GM21381 (cell line): ENCODE results near the gene BUB1.
A peak's percentile ranks its signal among the peaks of the same experiment; 100 is the strongest.
"Not testable (repeated sequence)": the region's sequence is repeated elsewhere in the genome, so short reads cannot be mapped to it uniquely, and the experiment has no call there.

Experiments used
- ATAC-seq: cut with Tn5 transposase; IDR thresholded peaks from one replicate; pipeline ENCODE4 v1.9.1; 2021; ENCODE audit warnings: mild to moderate bottlenecking, moderate library complexity; ENCODE audit not compliant: unreplicated experiment

The BUB1 gene

DNA sequence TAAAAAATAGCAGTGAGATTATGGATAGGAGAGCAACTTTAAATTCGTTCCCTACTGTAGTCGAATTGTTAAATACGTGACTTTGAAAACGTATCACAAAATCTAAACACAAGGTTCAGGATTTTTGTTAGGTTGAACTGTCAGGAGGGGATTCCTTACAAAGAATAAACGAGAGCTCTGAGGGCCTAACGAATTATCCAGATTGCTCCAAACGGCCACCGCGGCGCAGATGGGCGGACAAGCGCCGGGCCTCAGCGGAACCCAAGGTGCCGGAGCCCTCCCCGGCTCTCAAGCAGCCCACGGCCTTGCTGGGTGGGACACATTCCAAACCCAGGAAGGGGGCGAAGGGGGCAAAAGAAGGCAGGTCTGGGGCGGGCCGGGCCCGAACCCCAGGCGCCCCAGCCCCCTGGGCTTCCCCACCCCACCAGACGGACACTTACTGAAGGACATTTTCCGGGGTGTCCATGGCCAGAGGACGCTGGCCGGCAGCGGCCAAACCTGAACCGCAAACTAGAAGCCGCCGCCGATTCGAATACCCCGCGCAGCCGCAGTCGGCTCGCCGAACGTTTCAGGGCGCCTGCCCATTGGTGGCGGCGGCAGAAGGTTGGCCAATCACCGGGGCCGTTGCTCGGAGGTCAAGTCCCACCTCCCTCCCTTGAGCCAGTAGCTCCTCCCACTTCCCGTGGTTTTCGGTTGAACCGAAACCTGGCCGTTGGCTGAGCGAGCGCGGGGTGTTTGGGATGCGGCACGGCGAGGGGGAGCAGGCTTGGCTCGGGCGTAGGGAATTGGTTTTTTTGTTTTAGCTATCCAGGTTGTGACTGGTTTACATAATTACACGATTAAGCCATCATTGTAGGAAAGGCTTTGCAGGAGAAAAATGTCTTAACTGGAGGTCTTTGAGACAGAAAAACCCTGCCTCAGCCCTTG lies at the start of gene BUB1:
Gene BUB1, minus strand, starts transcription at position 534 of the 927 bp plus-strand sequence. Its CDS starts 68 bp downstream, at position 466.
- ATAC-seq = peak; percentile 55

DNA sequence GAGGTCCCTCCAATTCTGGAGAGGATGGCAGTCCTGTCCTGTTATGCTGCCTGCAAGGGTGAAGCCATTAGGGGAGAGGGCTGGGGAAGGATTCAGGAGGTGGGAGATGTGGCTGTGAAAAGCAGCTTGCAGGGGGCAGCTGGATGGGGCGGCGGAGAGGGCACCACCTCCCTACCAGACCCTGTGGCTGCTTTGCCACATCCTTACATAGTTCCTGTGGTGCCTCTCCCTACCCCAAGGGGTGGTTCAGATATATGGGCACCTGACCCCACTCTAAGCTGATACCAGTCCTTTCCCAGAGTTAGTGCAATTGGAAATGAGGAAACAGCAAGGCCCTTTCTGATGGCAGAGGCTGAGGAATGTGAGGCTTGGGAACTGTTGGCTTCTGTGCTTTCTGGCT lies 48.4 kb upstream of the BUB1 start:
- no peak for ATAC-seq

DNA sequence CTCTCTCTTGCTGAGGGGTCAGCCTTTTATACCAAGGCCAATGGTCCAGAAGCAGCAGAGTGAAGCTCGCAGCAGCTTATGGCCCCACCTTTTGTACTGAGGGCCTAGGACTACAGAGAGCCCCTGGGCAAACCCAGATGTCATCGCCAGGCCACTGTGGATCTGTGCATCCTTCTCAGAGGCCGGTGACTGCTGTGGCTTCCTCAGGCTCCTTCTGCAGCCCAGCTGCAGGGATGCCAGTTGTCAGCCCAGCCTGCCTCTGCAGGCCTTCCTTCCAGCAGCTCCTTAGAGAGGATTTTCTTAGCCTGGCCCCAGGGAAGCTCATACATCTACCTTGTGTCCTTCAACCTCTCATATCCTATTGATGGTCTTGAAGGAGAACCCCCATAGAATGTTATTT lies 48.0 kb upstream of the BUB1 start:
- no peak for ATAC-seq

DNA sequence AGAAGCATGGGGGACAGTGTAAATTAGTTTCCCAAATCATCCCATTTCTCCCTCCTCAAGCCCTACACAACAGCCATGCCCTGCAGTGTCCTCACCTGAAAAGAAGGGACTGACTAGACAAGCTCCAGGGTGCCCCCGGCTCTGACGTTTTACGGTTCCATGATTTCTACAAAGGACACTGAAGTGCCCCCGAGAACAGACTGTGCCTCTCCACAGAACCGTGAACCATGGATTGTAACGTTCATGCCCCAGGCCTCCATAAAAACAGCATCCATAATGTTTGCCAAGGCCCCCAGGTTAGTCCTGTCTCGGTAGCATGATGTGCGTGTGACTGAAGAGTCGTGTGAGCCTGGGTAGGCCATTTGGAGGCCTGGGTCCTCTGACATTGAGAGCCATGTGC lies 47.5 kb upstream of the BUB1 start:
- no peak for ATAC-seq

DNA sequence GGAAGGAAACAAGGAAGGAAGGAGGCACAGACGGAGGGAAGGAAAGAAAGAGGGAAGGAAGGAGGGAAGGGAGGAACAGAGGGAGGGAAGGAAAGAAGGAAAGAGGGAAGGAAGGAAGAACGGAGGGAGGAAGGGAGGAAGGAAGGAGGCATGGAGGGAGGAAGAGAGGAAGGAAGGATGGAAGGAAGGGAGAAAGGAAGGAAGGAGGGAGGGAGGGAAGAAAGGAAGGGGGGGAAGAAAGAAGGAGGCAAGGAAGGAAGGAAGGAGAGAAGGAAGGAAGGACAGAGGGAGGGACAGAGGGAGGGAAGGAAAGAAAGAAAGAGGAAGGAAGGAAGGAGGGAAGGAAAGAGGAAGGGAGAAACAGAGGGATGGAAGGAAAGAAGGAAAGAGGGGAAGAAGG lies 47.0 kb upstream of the BUB1 start:
- no peak for ATAC-seq

DNA sequence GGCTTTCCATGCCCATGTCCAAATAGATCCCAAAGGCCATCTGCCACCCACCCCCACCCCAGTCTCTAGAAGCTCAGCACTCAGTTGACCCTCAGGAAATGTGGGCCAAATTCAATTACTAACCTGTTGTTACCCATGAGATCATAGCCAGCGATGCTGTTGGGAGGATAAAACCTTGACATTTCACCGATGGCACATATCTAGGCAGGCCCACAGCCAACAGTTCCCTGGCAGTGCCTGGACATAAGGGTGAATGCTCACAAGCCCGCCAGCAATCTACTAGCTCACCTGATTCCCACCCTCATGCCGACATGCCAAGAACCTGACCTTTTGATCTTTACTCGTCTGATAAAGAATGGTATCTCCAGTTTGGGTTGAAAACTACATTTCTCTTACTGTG lies 42.7 kb upstream of the BUB1 start:
- ATAC-seq = no peak

DNA sequence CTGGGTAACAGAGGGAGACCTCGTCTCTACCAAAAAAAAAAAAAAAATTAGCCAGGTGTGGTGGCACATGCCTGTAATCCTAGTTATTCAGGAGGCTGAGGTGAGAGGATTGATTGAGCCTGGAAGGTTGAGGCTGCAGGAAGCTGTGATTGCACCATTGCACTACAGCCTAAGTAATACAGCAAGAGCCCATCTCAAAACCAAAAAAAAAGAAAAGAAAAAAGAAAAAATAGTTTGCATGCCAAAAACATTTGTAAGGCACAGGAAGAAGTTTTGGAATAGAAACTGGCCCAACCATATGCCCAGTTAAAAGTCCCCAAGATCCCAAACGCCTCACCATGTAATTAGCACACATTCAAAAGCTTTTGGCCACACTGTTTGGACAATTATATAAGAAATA lies 41.1 kb upstream of the BUB1 start:
- no peak for ATAC-seq

DNA sequence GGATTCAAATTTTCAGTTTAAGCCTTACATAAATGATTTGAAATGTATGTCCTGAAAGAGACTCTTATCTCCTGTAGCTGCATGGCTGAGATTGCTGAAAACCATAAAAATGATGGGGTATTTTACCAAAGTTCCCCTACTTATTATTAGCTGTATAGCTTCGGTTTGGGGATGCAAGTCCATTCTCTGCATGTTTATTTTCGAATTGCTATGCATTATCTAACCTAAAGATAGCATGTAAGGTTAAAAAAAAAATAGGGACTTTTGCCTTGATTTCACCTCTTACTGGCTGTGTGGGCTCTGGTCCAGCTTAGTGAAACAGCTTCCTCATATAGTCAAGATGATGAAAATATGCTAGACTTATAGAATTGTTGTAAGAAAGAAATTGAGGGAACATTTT lies 40.5 kb upstream of the BUB1 start:
- ATAC-seq = no peak

DNA sequence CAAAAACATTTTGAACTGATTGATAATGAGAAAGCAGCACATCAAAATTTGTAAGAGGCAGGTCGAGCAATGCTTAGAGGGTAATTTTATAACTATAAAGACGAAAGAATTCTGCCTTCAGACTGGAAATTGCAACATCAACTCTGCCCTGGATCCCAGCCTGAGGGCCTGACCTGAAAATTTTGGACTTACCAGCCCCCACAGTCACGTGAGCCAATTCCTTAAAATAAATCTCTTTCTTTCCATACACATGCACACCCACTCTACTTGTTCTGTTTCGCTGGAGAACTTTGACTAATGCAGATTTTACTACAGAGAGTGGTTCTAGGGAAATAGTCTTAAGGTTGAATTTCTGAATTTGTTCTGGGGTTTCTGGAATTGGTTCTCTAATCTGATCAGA lies 39.9 kb upstream of the BUB1 start:
- no peak for ATAC-seq

DNA sequence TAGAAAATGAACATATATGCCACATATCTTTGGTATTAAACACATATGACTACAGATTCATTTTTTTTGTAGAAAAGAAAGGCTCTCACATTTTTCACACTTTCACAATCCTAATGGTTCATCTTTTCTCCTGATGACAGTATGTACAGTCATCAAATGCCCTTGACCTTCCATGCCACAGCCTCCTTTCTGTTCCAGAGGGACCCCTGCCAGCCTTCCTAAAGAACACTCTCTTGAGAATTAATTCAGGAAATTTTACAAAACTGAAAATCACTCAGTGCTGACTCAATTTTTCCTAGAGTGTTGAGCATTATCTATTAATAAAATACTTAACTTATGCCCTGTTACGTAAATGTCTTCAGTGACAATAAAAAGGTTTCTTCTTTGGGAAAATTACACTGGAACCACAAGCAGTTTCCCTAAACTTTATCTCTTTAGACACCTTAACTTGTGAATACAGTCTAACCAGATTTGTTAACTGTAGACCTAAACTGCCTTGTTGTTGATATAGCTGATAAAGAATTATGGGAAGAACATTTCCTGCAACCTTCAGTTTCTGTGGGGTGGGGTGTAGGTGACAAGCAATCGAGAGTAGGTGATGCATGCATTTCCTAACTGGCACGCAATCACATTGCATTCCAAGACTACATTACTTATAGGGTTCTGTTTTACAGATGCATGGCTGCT lies 39.2 kb upstream of the BUB1 start:
- no peak for ATAC-seq

DNA sequence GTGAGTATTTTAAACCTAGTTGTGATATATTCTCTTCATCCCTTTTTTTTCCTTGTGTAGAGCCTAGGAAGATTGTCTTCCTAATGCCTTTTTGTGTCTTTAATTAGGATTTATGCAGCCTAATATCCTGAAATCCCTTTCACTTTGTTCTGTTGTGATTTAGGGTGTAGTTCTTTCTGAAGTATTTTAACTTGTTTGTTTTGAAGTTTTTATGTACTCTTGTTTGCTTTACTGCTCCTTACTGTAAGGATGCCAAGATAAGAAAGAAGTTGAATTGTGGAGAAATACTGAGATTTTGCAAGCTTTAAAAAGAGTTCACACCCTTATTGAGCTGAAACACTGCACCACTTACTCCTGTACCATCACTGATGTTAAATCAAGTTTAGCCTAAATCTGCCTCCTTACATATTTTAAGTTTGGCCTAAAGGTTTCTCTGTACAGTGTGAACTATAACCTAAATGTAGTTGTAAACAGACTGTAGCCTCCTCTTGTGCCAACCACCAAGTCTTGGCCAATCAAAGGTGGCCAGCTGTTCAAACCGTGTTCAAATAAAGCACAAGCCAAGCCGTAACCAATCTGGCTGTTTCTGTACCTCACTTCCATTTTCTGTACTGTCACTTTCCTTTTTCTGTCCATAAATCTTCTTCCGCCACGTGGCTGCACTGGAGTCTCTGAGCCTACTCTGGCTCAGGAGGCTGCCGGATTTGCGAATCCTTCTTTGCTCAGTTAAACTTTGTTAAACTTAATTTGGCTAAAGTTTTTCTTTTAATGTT lies 36.8 kb upstream of the BUB1 start:
- ATAC-seq = no peak

DNA sequence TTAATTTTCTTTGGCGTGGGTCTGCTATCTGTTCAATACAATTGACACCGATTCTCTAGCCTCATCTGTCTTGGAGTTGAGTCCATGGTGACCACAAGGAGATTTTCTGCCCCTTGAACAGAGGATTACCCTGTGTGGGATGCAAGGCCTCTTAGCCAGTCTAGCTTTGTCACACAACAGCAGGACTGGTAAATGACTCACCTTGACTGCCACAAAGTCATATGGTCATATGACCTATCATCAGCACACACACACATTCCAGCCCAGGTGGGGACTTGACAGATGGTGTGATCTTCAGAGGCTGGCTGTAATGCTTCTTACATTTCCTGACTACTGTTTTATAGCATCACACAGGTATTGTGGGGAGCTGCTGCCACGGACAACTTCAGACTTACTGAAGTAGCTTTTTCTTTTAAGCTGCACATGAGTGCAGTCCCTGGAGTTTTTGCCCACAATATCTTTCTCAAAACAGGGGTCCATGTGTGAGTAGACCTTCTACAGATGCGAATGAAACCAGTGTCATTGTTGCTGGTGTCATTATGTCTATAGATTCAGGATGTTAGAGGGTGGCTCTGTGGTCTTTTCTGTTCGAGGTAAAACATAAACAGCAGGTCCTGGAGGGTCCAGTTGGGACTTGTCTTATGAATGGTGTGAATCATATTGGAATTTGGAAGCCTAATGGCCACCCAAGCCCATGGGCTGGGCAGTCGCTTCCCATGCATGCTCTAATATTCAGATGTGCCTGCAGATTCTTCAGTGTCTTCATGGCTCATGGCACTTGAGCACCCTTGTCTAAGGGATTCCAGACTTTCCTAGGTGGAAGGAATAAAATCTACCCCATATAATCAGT lies 35.9 kb upstream of the BUB1 start:
- ATAC-seq = no peak

DNA sequence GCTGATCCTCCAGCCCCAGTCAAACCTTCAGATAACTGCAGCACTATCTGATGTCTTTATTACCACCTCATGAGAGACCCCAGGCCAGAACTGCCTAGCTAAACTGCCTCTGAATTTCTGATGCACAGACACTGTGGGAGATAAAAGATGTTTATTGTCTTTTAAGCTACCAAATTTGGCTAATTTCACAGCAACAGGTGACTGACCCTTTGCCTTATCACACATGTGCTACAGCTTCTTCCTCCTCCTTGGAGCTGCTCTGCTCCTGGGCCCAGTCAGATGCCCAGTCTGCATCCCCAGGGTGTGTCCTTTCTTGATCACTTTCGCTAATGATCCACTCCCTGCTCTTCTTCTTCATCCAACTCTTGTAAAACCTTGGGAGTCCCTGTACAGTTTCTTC lies 34.9 kb upstream of the BUB1 start:
- ATAC-seq = no peak

DNA sequence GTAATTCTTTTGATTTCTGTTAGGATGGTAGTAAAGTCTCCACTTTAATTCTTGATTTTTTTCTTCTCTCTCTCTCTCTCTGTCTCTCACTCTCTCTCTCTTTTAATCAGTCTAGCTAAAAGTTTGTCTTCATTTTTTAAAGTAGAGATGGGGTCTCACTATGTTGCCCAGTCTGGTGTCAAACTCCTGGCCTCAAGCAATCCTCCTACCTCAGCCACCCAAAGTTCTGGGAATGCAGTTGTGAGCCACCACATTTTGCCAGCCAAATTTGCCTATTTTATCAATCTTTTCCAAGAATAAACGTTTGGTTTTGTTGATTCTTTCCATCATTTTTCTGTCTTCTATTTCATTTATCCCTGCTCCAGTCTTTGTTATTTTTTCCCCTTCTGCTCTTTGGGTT lies 30.6 kb upstream of the BUB1 start:
- no peak for ATAC-seq

DNA sequence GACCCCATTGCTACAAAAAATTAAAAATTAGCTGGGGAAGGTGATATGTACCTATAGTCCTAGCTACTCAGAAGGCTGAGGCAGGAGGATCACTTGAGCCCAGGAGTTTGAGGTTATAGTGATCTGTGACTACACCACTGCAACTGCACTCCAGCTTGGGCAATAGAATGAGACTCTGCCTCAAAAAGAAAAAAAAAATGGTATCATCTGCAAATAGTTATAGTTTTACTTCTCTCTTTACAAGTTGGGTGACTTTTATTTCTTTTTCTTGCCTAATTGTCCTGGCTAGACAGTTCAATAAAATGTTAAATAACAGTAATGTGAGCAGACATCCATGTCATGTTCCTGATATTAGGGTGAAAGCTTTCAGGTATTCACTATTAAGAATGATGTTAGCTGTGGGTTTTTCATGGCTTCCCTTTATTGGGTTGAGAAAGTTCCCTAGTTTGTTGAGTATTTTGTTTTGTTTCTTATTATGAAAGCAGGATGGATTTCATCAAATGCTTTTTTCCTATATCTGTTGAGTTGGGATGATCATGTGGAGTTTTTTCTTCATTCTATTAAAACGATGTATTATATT lies 29.6 kb upstream of the BUB1 start:
- no peak for ATAC-seq

DNA sequence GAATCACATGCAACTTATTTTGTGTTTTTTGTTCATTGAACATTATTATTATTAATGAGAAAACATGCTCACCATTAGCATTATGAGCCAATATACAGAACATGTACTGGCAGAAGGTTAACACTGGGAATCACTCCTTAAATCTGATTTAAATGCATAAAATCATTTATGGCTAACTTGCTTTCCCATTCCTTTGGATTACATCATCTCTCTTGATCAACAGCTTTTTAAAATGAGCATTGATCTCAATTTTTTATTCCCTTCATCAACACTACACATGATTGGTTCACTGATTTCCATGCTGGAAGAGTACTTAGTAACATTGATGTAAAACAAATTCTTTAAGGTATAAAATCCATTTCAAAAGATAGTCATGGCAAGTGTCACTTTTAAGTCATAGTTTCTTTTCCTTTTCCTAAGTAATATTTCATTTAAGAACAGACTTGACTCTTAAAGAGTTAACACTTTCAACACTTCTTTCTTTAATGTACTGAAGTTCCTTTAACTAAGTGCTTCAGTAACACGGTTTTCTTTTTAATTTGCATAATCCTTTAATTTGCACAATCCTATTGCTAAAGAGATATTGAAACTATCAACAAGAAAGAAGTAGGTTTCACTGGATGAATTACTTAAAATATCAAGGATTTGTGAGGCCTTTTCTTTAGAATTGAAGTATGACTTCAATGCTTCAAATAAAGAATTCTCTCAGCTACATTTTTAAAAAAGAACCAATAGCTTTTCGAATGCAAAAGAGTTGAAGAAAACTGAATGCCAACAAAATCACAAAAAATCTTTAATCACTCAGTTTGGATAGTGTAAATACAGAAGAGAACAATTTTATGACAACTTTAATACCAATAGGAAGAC lies 24.9 kb upstream of the BUB1 start:
- no peak for ATAC-seq

DNA sequence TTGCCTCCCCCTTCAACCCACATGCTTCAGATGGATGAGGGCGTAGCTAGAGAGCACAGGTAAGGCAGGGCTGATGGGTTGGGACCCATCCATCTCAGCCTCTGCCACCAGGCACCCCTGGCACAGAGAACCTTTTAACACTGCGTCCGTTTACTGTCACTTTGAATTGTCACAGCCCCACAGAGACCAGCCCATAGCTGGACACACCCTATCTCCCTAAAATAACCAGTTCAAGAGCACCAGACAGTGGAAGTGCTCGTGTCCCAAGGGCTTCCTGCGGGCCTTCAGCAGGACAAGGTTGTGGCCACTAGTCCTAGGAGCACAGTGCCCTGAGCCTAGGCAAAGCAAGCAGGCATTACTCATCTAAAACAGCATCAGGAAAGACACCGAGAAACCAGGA lies 20.4 kb upstream of the BUB1 start:
- not testable (repeated sequence) for ATAC-seq

DNA sequence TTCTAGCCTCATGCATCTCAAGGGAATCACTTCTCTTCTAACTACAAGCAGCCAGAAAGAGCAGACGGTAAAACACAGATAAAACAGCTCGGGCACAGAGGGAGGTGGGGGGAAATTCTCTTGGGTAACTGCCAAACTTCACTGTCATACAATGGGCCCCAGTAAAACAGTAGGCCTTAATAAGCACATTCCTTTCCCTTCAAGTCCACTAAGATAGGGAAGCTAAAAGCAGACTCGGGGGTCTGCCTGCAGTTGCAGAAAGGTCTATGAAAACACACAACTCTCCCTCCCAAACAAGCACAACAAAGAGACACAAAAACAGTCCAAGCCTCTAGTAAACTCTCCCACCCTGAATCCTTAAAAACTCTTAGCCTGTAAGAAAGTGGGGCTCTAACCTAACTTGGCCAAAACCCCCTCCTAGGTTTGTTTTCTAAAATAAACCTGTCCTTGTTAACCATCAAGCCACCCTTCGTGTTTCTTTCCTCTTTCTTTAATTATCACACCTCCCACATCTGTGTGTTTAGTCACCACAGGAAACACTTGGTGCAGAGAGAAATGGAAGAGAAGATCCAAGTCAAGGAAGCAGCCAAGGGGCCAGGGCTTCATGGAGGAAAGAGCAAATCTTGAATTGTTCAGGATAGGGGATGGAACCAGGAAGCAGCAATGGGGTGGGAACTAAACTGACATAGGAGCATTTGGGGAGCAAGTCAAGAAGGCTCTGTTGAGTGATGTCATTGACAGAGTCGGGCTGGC lies 17.5 kb upstream of the BUB1 start:
- not testable (repeated sequence) for ATAC-seq
